ENCODE results near the gene GPR162.
"Not testable (repeated sequence)": the region's sequence is repeated elsewhere in the genome, so short reads cannot be mapped to it uniquely, and the experiment has no call there.

Gene GPR162

GRCh38 chr12:6867413-6868210 is 46.0 kb downstream of the GPR162 start, which contains the start of gene TPI1:
TPI1 (plus strand) TSS chr12:6867531; CDS start chr12:6867567, 36 bp downstream.
- TF ChIP-seq CSRNP3 (CRISPR knock-in tag; IDR thresholded peaks at IDR 0.05) (no peak), SNAI2 (CRISPR knock-in tag; IDR thresholded peaks at IDR 0.05) (no peak), ARNTL (CRISPR knock-in tag; IDR thresholded peaks at IDR 0.05; ENCODE audit: borderline replicate concordance, low read depth) (no peak), TOX (CRISPR knock-in tag; IDR thresholded peaks at IDR 0.05; ENCODE audit: borderline replicate concordance) (no peak), ZC3H10 (CRISPR knock-in tag; IDR thresholded peaks at IDR 0.05) (no peak), ISL1 (CRISPR knock-in tag; IDR thresholded peaks at IDR 0.05) (no peak), POU6F1 (CRISPR knock-in tag; IDR thresholded peaks at IDR 0.05; ENCODE audit: borderline replicate concordance, low read depth) (no peak), ZNF8 (CRISPR knock-in tag; IDR thresholded peaks at IDR 0.05) (no peak), RARB (CRISPR knock-in tag; IDR thresholded peaks at IDR 0.05) (no peak), PATZ1 (CRISPR knock-in tag; IDR thresholded peaks at IDR 0.05; ENCODE audit: borderline replicate concordance) (no peak), ZNF565 (CRISPR knock-in tag; conservative IDR thresholded peaks at IDR 0.05; ENCODE audit: low read depth) (no peak), BACH2 (CRISPR knock-in tag; IDR thresholded peaks at IDR 0.05; ENCODE audit: borderline replicate concordance) (no peak), TCF4 (CRISPR knock-in tag; IDR thresholded peaks at IDR 0.05; ENCODE audit: borderline replicate concordance) (no peak), PPARA (CRISPR knock-in tag; IDR thresholded peaks at IDR 0.05; ENCODE audit: borderline replicate concordance) (no peak), GLIS3 (CRISPR knock-in tag; IDR thresholded peaks at IDR 0.05) (no peak)

GRCh38 chr12:6868211-6869048 is 46.8 kb downstream of the GPR162 start:
- TF ChIP-seq ISL1 (CRISPR knock-in tag; IDR thresholded peaks at IDR 0.05) = no peak
- TF ChIP-seq ZFP3 (CRISPR knock-in tag; IDR thresholded peaks at IDR 0.05) = no peak
- ATAC-seq = peak; percentile 2

More at GRCh38 chr12:6867413-6868210, 46.0 kb downstream of the GPR162 start, which contains the start of gene TPI1:
- ATAC-seq = peak; percentile 79

- TF ChIP-seq GLIS3 (CRISPR knock-in tag; IDR thresholded peaks at IDR 0.05) (no peak), ZNF8 (CRISPR knock-in tag; IDR thresholded peaks at IDR 0.05) (no peak), ARNTL (CRISPR knock-in tag; IDR thresholded peaks at IDR 0.05; ENCODE audit: borderline replicate concordance, low read depth) (no peak)
- ATAC-seq = peak; percentile 12
These were observed 47.7 kb downstream of the GPR162 start for GRCh38 chr12:6869049-6870021.

GRCh38 chr12:6870304-6870703 is 48.7 kb downstream of the GPR162 start:
- ATAC-seq = not testable (repeated sequence)
